MM.1S (cell line): ENCODE measurements around the gene TSC2.

Experiments
- DNase-seq: peaks from one replicate; pipeline ENCODE4 v3.0.0-alpha.2; 2015
- H2AFZ ChIP-seq: fragments of 300-600 bp; sonication (generic); 2 replicates; pipeline ENCODE4 v1.6.0; 2016; ENCODE audit warnings: antibody characterized with exemption, low read length
- H3F3A ChIP-seq: fragments of 300-600 bp; sonication (generic); 2 replicates; pipeline ENCODE4 v1.6.1; 2016; ENCODE audit warnings: mild to moderate bottlenecking, antibody characterized with exemption, low read length, moderate library complexity, mixed read lengths; ENCODE audit not compliant: insufficient read depth
- H3K27ac ChIP-seq: fragments of 300-600 bp; sonication (generic); 2 replicates; pipeline ENCODE4 v1.5.1; 2016; ENCODE audit warnings: mild to moderate bottlenecking, low read length
- H3K27me3 ChIP-seq: fragments of 300-600 bp; sonication (generic); replicated peaks from 2 replicates; pipeline ENCODE4 v1.6.0; 2016; ENCODE audit warnings: low read length; ENCODE audit not compliant: insufficient read depth
- H3K36me3 ChIP-seq: fragments of 300-600 bp; sonication (generic); replicated peaks from 2 replicates; pipeline ENCODE4 v1.6.1; 2016; ENCODE audit warnings: mild to moderate bottlenecking, low read length, mixed read lengths; ENCODE audit not compliant: insufficient read depth
- H3K4me1 ChIP-seq: fragments of 300-600 bp; sonication (generic); 2 replicates; pipeline ENCODE4 v1.6.1; 2016; ENCODE audit warnings: low read length, mixed read lengths
- H3K4me2 ChIP-seq: fragments of 300-600 bp; sonication (generic); 2 replicates; pipeline ENCODE4 v1.6.0; 2016; ENCODE audit warnings: low read depth, low read length
- H3K4me3 ChIP-seq: fragments of 300-600 bp; sonication (generic); 2 replicates; pipeline ENCODE4 v1.5.1; 2016; ENCODE audit warnings: low read length, mixed read lengths
- H3K79me2 ChIP-seq: fragments of 300-600 bp; sonication (generic); 2 replicates; pipeline ENCODE4 v1.6.1; 2016; ENCODE audit warnings: mixed run types, low read length, mixed read lengths
- H3K9ac ChIP-seq: fragments of 300-600 bp; sonication (generic); 2 replicates; pipeline ENCODE4 v1.6.1; 2016; ENCODE audit warnings: low read length, mixed read lengths
- H3K9me2 ChIP-seq: fragments of 300-600 bp; sonication (generic); replicated peaks from 2 replicates; pipeline ENCODE4 v1.6.1; 2016; ENCODE audit warnings: mild to moderate bottlenecking, low read length, mixed read lengths; ENCODE audit not compliant: insufficient read depth
- H3K9me3 ChIP-seq: fragments of 300-600 bp; sonication (generic); replicated peaks from 2 replicates; pipeline ENCODE4 v1.6.1; 2016; ENCODE audit warnings: mild to moderate bottlenecking, low read length, mixed read lengths; ENCODE audit not compliant: insufficient read depth
- H4K20me1 ChIP-seq: fragments of 300-600 bp; sonication (generic); 2 replicates; pipeline ENCODE4 v1.6.1; 2016; ENCODE audit warnings: mild to moderate bottlenecking, low read length, moderate library complexity, mixed read lengths; ENCODE audit not compliant: insufficient read depth
- CTCF ChIP-seq: fragments of 300-600 bp; sonication (generic); IDR thresholded peaks from 2 replicates; pipeline ENCODE4 v1.5.1; 2016; ENCODE audit warnings: antibody characterized with exemption, low read length, mixed read lengths
- EZH2 ChIP-seq: fragments of 300-600 bp; sonication (generic); optimal IDR thresholded peaks from 2 replicates; pipeline ENCODE3; 2017; ENCODE audit warnings: low read depth, mild to moderate bottlenecking, antibody characterized with exemption, low read length, mixed read lengths
- EZH2phosphoT487 ChIP-seq: fragments of 300-600 bp; sonication (generic); IDR thresholded peaks from 2 replicates; pipeline ENCODE4 v1.6.1; 2018; ENCODE audit warnings: antibody characterized with exemption, low read length

Gene TSC2

GRCh38 chr16:2006317-2006716 is 41.5 kb upstream of the TSC2 start:
- no peak overlapping the region for H3K4me2 ChIP-seq
- TF ChIP-seq CTCF (no peak), EZH2 (no peak), EZH2phosphoT487 (no peak)
- H3K27me3 ChIP-seq = no peaks in the 10 kb centered on the region
- H3K27ac ChIP-seq = no peak overlapping the region
- no peaks in the 10 kb centered on the region for H3K9me2 ChIP-seq
- DNase-seq = no peak
- no peak overlapping the region for H2AFZ ChIP-seq
- H3K9ac ChIP-seq = no peak overlapping the region
- peaks cover 6% of the 10 kb centered on the region; the same call in 1 of the 2 replicates for H4K20me1 ChIP-seq
- H3K4me3 ChIP-seq = no peak overlapping the region
- H3K9me3 ChIP-seq = no peaks in the 10 kb centered on the region
- peaks cover 17% of the 10 kb centered on the region; the same call in 1 of the 2 replicates for H3K4me1 ChIP-seq
- H3F3A ChIP-seq = no peaks in the 10 kb centered on the region
- peaks cover 75% of the 10 kb centered on the region for H3K79me2 ChIP-seq
- H3K36me3 ChIP-seq = no peaks in the 10 kb centered on the region

- Histone ChIP-seq H4K20me1 (peaks cover 6% of the 10 kb centered on the region; the same call in 1 of the 2 replicates), H3K36me3 (no peaks in the 10 kb centered on the region)
These were observed 40.5 kb upstream of the TSC2 start for GRCh38 chr16:2007081-2007836.

GRCh38 chr16:2008009-2008526 is 39.7 kb upstream of the TSC2 start:
- Histone ChIP-seq H3K4me1 (peaks cover 17% of the 10 kb centered on the region; the same call in 1 of the 2 replicates), H3K27ac (peak overlapping the region; percentile 47; the same call in 1 of the 2 replicates), H4K20me1 (peaks cover 6% of the 10 kb centered on the region; the same call in 1 of the 2 replicates), H3K9me2 (no peaks in the 10 kb centered on the region), H3K9ac (peak overlapping the region; percentile 89), H3K27me3 (no peaks in the 10 kb centered on the region), H3K4me2 (peak overlapping the region; percentile 96), H3K36me3 (no peaks in the 10 kb centered on the region), H3F3A (no peaks in the 10 kb centered on the region), H3K9me3 (no peaks in the 10 kb centered on the region), H3K79me2 (peaks cover 71% of the 10 kb centered on the region), H3K4me3 (peak overlapping the region; percentile 92), H2AFZ (no peak overlapping the region)
- TF ChIP-seq EZH2phosphoT487 (no peak), EZH2 (no peak), CTCF (no peak)
- DNase-seq = no peak

More at GRCh38 chr16:2007081-2007836, 40.5 kb upstream of the TSC2 start:
- Histone ChIP-seq H3K9me3 (no peaks in the 10 kb centered on the region), H3K4me3 (peak overlapping the region; percentile 92), H3K4me2 (peak overlapping the region; percentile 96), H3K4me1 (peaks cover 17% of the 10 kb centered on the region; the same call in 1 of the 2 replicates), H3K27ac (peak overlapping the region; percentile 47; the same call in 1 of the 2 replicates), H3K9me2 (no peaks in the 10 kb centered on the region), H3F3A (no peaks in the 10 kb centered on the region), H2AFZ (no peak overlapping the region), H3K27me3 (no peaks in the 10 kb centered on the region), H3K9ac (peak overlapping the region; percentile 89; the same call in 1 of the 2 replicates), H3K79me2 (peaks cover 75% of the 10 kb centered on the region)
- DNase-seq = no peak
- TF ChIP-seq EZH2 (no peak), EZH2phosphoT487 (no peak), CTCF (no peak)
